Smooth muscle cell (in vitro differentiated cells): ENCODE results near the gene ANOS1. TPM values are rescaled to one million over a fixed set of nuclear protein-coding genes. Genes with fewer than 3 reads are reported as not detected.
"Not testable (repeated sequence)": the region's sequence is repeated elsewhere in the genome, so short reads cannot be mapped to it uniquely, and the experiment has no call there.

Source experiments
- DNase-seq: peaks from one replicate; lab custom pipeline; 2025; ENCODE audit not compliant: unreplicated experiment; lab: John Stamatoyannopoulos, UW
- H2AFZ ChIP-seq: fragments of 200-600 bp; sonication (generic); 2 replicates; pipeline ENCODE4 v1.6.0; 2016; ENCODE audit warnings: antibody characterized with exemption, low read depth, mild to moderate bottlenecking
- H3F3A ChIP-seq: fragments of 200-600 bp; sonication (generic); 2 replicates; pipeline ENCODE4 v1.6.0; 2017; ENCODE audit warnings: antibody characterized with exemption, low read depth
- H3K27ac ChIP-seq: fragments of 200-600 bp; sonication (generic); 2 replicates; pipeline ENCODE4 v1.5.1; 2016; ENCODE audit warnings: low read depth, mild to moderate bottlenecking
- H3K27me3 ChIP-seq: fragments of 200-600 bp; sonication (generic); 2 replicates; pipeline ENCODE4 v1.6.1; 2016; ENCODE audit warnings: low read depth, mild to moderate bottlenecking
- H3K36me3 ChIP-seq: fragments of 200-600 bp; sonication (generic); 2 replicates; pipeline ENCODE4 v1.5.1; 2016; ENCODE audit warnings: low read depth
- H3K4me1 ChIP-seq: fragments of 200-600 bp; sonication (generic); 2 replicates; pipeline ENCODE4 v1.5.1; 2016; ENCODE audit warnings: low read depth
- H3K4me2 ChIP-seq: fragments of 200-600 bp; sonication (generic); 2 replicates; pipeline ENCODE4 v1.6.0; 2016; ENCODE audit warnings: mild to moderate bottlenecking
- H3K4me3 ChIP-seq: fragments of 200-600 bp; sonication (generic); 2 replicates; pipeline ENCODE4 v1.5.1; 2016; ENCODE audit warnings: mild to moderate bottlenecking
- H3K79me2 ChIP-seq: fragments of 200-600 bp; sonication (generic); 2 replicates; pipeline ENCODE4 v1.6.0; 2016; ENCODE audit warnings: low read depth, mild to moderate bottlenecking
- H3K9ac ChIP-seq: fragments of 200-600 bp; sonication (generic); 2 replicates; pipeline ENCODE4 v1.6.0; 2016; ENCODE audit warnings: low read depth
- H3K9me3 ChIP-seq: fragments of 200-600 bp; sonication (generic); replicated peaks from 2 replicates; pipeline ENCODE4 v1.5.1; 2016; ENCODE audit warnings: low read depth
- H4K20me1 ChIP-seq: fragments of 200-600 bp; sonication (generic); 2 replicates; pipeline ENCODE4 v1.6.0; 2016; ENCODE audit warnings: low read depth
- CTCF ChIP-seq: fragments of 200-600 bp; sonication (generic); IDR thresholded peaks from 2 replicates; pipeline ENCODE4 v1.5.1; 2017; ENCODE audit warnings: borderline replicate concordance, mild to moderate bottlenecking, antibody characterized with exemption; ENCODE audit not compliant: insufficient read depth, poor library complexity, severe bottlenecking
- WGBS: methylation state at CpG from one replicate; pipeline ENCODE4 v1.1.7; 2016; ENCODE audit warnings: low lambda C conversion rate; 5-methylcytosine and 5-hydroxymethylcytosine counted together
- polyA plus RNA-seq: library from polyadenylated mRNA; unstranded; fragments of >200 nt; fragmentation: Nextera tagmentation; extraction: Ambion mirVana; gene quantifications from 2 replicates; pipeline ENCODE4 v1.2.1, GENCODE V29; 2016
- total RNA-seq: library from RNA; depleted of rRNA; stranded (reverse); fragments of >200 nt; gene quantifications from 2 replicates; pipeline ENCODE4 v1.2.3, GENCODE V29; 2014

Gene ANOS1
- total and polyA plus RNA-seq, 2 experiments from 2014 or later, result 29.9 to 73.9 TPM

- Histone ChIP-seq H4K20me1 (no peaks in the 10 kb centered on the region), H3F3A (no peaks in the 10 kb centered on the region), H3K4me2 (no peak overlapping the region), H3K36me3 (no peaks in the 10 kb centered on the region), H2AFZ (no peak overlapping the region), H3K9me3 (no peaks in the 10 kb centered on the region), H3K4me3 (no peak overlapping the region), H3K9ac (no peak overlapping the region), H3K79me2 (no peaks in the 10 kb centered on the region), H3K4me1 (no peaks in the 10 kb centered on the region), H3K27ac (no peak overlapping the region), H3K27me3 (no peaks in the 10 kb centered on the region)
- no peak for TF ChIP-seq CTCF
- DNase-seq, result no peak
- WGBS, result 79% methylated on average over 4 of the region's 4 CpGs
Observed at GRCh38 chrX:8500203-8500602, 231.7 kb downstream of the ANOS1 start.

DNA sequence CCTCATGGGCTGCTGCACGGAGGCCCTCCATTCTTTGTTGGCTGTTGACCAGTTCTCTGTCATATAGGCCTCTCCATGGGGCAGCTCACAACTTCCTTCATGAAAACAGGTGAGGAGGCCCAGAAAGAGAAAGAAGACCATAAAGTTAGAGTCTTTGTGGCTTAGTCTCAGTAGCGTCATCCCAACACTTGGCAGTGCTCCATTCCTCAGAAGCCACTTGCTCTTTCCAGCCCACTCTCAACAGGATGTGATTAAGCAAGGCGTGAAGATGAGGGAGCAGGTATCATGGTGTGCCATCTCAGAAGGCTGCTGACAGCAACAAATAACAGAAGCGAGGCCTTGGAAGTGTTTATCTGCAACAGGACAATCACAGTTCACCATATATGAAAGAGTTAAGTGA, 236.9 kb downstream of the ANOS1 start:
- not testable (repeated sequence) for H3K27me3 ChIP-seq, H3K4me2 ChIP-seq, H3K79me2 ChIP-seq, H3K9me3 ChIP-seq, H3K36me3 ChIP-seq, H3K4me3 ChIP-seq, H3K27ac ChIP-seq, H2AFZ ChIP-seq, H3K4me1 ChIP-seq, H3F3A ChIP-seq, DNase-seq, H3K9ac ChIP-seq, H4K20me1 ChIP-seq
- WGBS, result 53% methylated on average over 4 of the region's 4 CpGs

GRCh38 chrX:8484360-8484949, 247.5 kb downstream of the ANOS1 start:
- DNase-seq, result no peak
- no peaks in the 10 kb centered on the region for H3K79me2 ChIP-seq
- no peaks in the 10 kb centered on the region for H3K4me1 ChIP-seq
- H3K36me3 ChIP-seq, result no peaks in the 10 kb centered on the region
- 88% methylated on average over 8 of the region's 8 CpGs for WGBS
- H4K20me1 ChIP-seq, result no peaks in the 10 kb centered on the region
- H3K9ac ChIP-seq, result no peak overlapping the region
- no peak overlapping the region for H3K27ac ChIP-seq
- no peak for TF ChIP-seq CTCF
- no peaks in the 10 kb centered on the region for H3K27me3 ChIP-seq
- no peak overlapping the region for H3K4me2 ChIP-seq
- H3K4me3 ChIP-seq, result no peak overlapping the region
- no peaks in the 10 kb centered on the region for H3K9me3 ChIP-seq
- no peak overlapping the region for H2AFZ ChIP-seq
- H3F3A ChIP-seq, result no peaks in the 10 kb centered on the region

Other genes starting within 250 kb of the ANOS1 start
- not detected in 2 replicates for gene FAM9A, start 69.2 kb upstream of the ANOS1 start, total RNA-seq
- not detected in 2 replicates for gene FAM9A, start 69.2 kb upstream of the ANOS1 start, polyA plus RNA-seq